Spleen (tissue), 11 donors: ENCODE data around the gene TSPYL1. TPM values are rescaled to one million over a fixed set of nuclear protein-coding genes. Genes with fewer than 3 reads are reported as not detected.

ENCODE experiments used
- DNase-seq: peaks from one replicate; pipeline ENCODE4 v3.0.0-alpha.2; 2020
- H3K27ac ChIP-seq, 8 donors: fragments of 200-600 bp; sonication (generic) in 7 of 8; 1 replicate in 4 of 8; 2 replicates in 4 of 8; pipeline versions ENCODE4 v1.5.0 to v1.8.0; 2016 to 2021; ENCODE audit warnings: inconsistent platforms in 4 of 8, mild to moderate bottlenecking in 4 of 8, moderate library complexity in 1 of 8
- H3K27me3 ChIP-seq, 7 donors: fragments of 200-600 bp; sonication (generic) in 6 of 7; replicated peaks in 1 of 7; 1 replicate in 4 of 7; 2 replicates in 3 of 7; pipeline versions ENCODE4 v1.5.0 to v1.8.0; 2016 to 2021; ENCODE audit warnings: inconsistent platforms in 3 of 7, mild to moderate bottlenecking in 1 of 7
- H3K36me3 ChIP-seq, 6 donors: fragments of 200-600 bp; sonication (generic) in 5 of 6; 1 replicate in 4 of 6; 2 replicates in 2 of 6; pipeline versions ENCODE4 v1.5.0 to v1.8.0; 2016 to 2021; ENCODE audit warnings: inconsistent platforms in 2 of 6
- H3K4me1 ChIP-seq, 6 donors: fragments of 200-600 bp; sonication (generic) in 5 of 6; 1 replicate in 3 of 6; 2 replicates in 3 of 6; pipeline versions ENCODE4 v1.5.0 to v1.8.0; 2016 to 2021; ENCODE audit warnings: inconsistent platforms in 3 of 6
- H3K4me3 ChIP-seq, 8 donors: fragments of 200-600 bp; sonication (generic) in 7 of 8; 1 replicate in 4 of 8; 2 replicates in 4 of 8; pipeline versions ENCODE4 v1.5.0 to v1.8.0; 2016 to 2021; ENCODE audit warnings: inconsistent platforms in 4 of 8, mild to moderate bottlenecking in 4 of 8, moderate library complexity in 2 of 8
- H3K9me3 ChIP-seq, 8 donors: fragments of 200-600 bp; sonication (generic) in 7 of 8; 1 replicate in 4 of 8; 2 replicates in 4 of 8; pipeline versions ENCODE4 v1.5.0 to v1.8.0; 2016 to 2021; ENCODE audit warnings: inconsistent platforms in 4 of 8
- POLR2A ChIP-seq, 3 donors: fragments of 450-650 bp; IDR thresholded peaks; one replicate each; pipeline ENCODE4 v1.5.1; 2017; ENCODE audit warnings: antibody characterized with exemption in 3 of 3, mild to moderate bottlenecking in 1 of 3
- POLR2AphosphoS5 ChIP-seq, 3 donors: sonication (generic); formaldehyde crosslinking; IDR thresholded peaks; one replicate each; pipeline ENCODE4 v1.5.1; 2017; ENCODE audit warnings: antibody characterized with exemption in 3 of 3
- WGBS, 5 donors: extraction: QIAGEN DNeasy Blood & Tissue Kit in 3 of 5; methylation state at CpG; one replicate each; pipeline versions ENCODE4 v1.1.5 to v1.1.7; 2013 to 2018; 5-methylcytosine and 5-hydroxymethylcytosine counted together
- intact Hi-C: fragments of 100-400 bp; cut with DNase I; formaldehyde crosslinking; loops from one replicate; pipeline ENCODE4 v1.15.0; 2023; ENCODE audit warnings: low total_unique reads
- polyA plus RNA-seq, 3 donors: library from polyadenylated mRNA; stranded (reverse); fragments of 200-250 nt; gene quantifications; one replicate each; pipeline ENCODE4 v1.2.1, GENCODE V29; 2013
- total RNA-seq, 7 donors: library from RNA; depleted of rRNA in 3 of 7; stranded (reverse); fragments of >200 nt in 3 of 7; fragmentation: NEBNext Ultra II Directional in 4 of 7; extraction: Animal tissue kit (Norgen Biotek cat#: 25700) in 4 of 7; gene quantifications; one replicate each; pipeline versions ENCODE4 v1.1.0 to v1.2.1, GENCODE V29; 2016 to 2021
- TF ChIP-seq, protein P1 (sequence below), 11 experiments: fragments of 200-600 bp in 7 of 11; fragments of 450-650 bp in 4 of 11; sonication (generic) in 4 of 11; IDR thresholded peaks in 8 of 11; conservative IDR thresholded peaks in 3 of 11; 1 replicate in 7 of 11; 2 replicates in 4 of 11; pipeline versions ENCODE4 v1.4.0 to v1.8.0; 2016 to 2021; ENCODE audit warnings: antibody characterized with exemption in 11 of 11, inconsistent platforms in 4 of 11, mild to moderate bottlenecking in 1 of 11
- donor health status: healthy with polysubstance abuse.
- donor health status: DM: no; HTN: no; CAD: no; lungs with moderate emphysema.
- donor health status: DM: no; HTN: no; CAD: no.
- donor health status: Bipolar disorder and iron deficiency.
- donor health status: healthy.
- donor health status: DM: no; HTN: no; CAD: no.
- donor health status: DM: yes; HTN: yes; CAD: no.

TSPYL1 gene
- total and polyA plus RNA-seq, 10 donors = 28.7 to 97.7 (median 66.5) TPM

DNA sequence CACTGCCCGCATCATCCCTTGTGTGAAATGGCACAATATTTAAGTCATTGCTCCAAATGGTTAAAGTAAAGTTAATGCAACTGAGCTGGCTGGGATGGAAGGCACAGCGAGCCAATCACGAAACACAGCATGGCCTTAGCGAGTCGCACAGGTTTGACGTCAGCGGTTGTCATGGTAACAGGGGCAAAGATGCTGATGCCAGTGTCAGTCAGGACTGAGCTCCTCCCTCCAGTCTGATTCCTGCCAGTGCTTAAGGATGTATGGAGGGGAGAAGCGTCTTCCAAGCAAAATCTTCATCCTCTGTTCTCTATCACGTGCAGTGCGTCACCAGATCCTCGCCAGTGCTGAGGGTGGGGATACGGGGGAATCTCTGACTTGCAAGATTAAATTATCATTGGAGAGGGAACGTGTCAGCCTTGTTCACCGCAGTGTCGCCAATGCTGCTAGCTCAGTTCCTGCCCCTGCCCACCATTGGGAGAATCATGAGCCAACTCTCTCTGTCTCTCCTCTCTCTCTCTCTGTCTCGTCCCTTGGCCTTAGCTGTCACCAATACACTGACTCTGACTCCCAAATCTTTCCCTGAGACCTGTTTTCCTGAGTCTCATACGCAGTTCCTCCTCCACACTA lies 50.3 kb downstream of the TSPYL1 start:
- no peaks in the 10 kb centered on the region for H3K4me1 ChIP-seq
- intact Hi-C loops = no loop called here
- H3K9me3 ChIP-seq = no peaks in the 10 kb centered on the region
- no peaks in the 10 kb centered on the region for H3K27me3 ChIP-seq
- peaks cover 0 to 27% (median 3%) of the 10 kb centered on the region in 6 donors for H3K36me3 ChIP-seq
- no peak overlapping the region for H3K27ac ChIP-seq
- 75 to 88% (median 85%) methylated on average over 17 of the region's 17 CpGs for WGBS, 5 donors
- TF ChIP-seq POLR2AphosphoS5 (IDR thresholded peaks at IDR 0.05) = no peak
- TF ChIP-seq, protein P1, sequence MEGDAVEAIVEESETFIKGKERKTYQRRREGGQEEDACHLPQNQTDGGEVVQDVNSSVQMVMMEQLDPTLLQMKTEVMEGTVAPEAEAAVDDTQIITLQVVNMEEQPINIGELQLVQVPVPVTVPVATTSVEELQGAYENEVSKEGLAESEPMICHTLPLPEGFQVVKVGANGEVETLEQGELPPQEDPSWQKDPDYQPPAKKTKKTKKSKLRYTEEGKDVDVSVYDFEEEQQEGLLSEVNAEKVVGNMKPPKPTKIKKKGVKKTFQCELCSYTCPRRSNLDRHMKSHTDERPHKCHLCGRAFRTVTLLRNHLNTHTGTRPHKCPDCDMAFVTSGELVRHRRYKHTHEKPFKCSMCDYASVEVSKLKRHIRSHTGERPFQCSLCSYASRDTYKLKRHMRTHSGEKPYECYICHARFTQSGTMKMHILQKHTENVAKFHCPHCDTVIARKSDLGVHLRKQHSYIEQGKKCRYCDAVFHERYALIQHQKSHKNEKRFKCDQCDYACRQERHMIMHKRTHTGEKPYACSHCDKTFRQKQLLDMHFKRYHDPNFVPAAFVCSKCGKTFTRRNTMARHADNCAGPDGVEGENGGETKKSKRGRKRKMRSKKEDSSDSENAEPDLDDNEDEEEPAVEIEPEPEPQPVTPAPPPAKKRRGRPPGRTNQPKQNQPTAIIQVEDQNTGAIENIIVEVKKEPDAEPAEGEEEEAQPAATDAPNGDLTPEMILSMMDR (IDR thresholded peaks at IDR 0.05 in 8 of 11, conservative IDR thresholded peaks at IDR 0.05 in 3 of 11) = no peak
- no peak for TF ChIP-seq POLR2A (IDR thresholded peaks at IDR 0.05)
- no peak overlapping the region for H3K4me3 ChIP-seq
- no peak for DNase-seq

Other genes starting within 250 kb of the TSPYL1 start
- gene FRK, start 219.0 kb downstream of the TSPYL1 start, total RNA-seq = 1 to 10 TPM in 4 of 7 donors, under 1 TPM in 3; 0.54 to 2.8 (median 1.1) TPM
- under 1 TPM; 0.20 to 0.26 (median 0.20) TPM for gene FRK, start 219.0 kb downstream of the TSPYL1 start, polyA plus RNA-seq
- 10 to 100 TPM; 11.3 to 47.5 (median 37.1) TPM for gene NT5DC1, start 179.1 kb downstream of the TSPYL1 start, total RNA-seq
- 1 to 10 TPM; 7.4 to 9.1 (median 7.5) TPM for gene NT5DC1, start 179.1 kb downstream of the TSPYL1 start, polyA plus RNA-seq
- gene COL10A1, start 153.8 kb downstream of the TSPYL1 start, total RNA-seq = 1 to 10 TPM in 5 of 7 donors, under 1 TPM in 1, not detected in 1; 0.77 to 3.4 (median 1.4) TPM
- gene COL10A1, start 153.8 kb downstream of the TSPYL1 start, polyA plus RNA-seq = under 1 TPM; 0.02 to 0.83 (median 0.04) TPM
- 10 to 100 TPM; 11.2 to 19.0 (median 13.5) TPM for gene TSPYL4, start 25.9 kb downstream of the TSPYL1 start, total RNA-seq
- gene TSPYL4, start 25.9 kb downstream of the TSPYL1 start, polyA plus RNA-seq = 1 to 10 TPM; 7.2 to 7.8 (median 7.5) TPM
- gene DSE, start 91.0 kb upstream of the TSPYL1 start, total RNA-seq = 10 to 100 TPM; 52.9 to 82.3 (median 65.4) TPM
- gene DSE, start 91.0 kb upstream of the TSPYL1 start, polyA plus RNA-seq = 1 to 10 TPM; 8.2 to 9.4 (median 9.2) TPM
- gene CALHM6, start 181.4 kb upstream of the TSPYL1 start, total RNA-seq = 100 to 1,000 TPM in 6 of 7 donors, 10 to 100 TPM in 1; 84.2 to 212 (median 168) TPM
- 100 to 1,000 TPM; 157 to 209 (median 171) TPM for gene CALHM6, start 181.4 kb upstream of the TSPYL1 start, polyA plus RNA-seq
- gene CALHM5, start 231.7 kb upstream of the TSPYL1 start, total RNA-seq = 1 to 10 TPM; 1.3 to 2.6 (median 2.3) TPM
- gene CALHM5, start 231.7 kb upstream of the TSPYL1 start, polyA plus RNA-seq = under 1 TPM; 0.24 to 0.67 (median 0.35) TPM